OCI-LY7 (cell line): ENCODE measurements around the gene NIPBL. TPM values are rescaled to one million over a fixed set of nuclear protein-coding genes. Genes with fewer than 3 reads are reported as not detected.

ENCODE experiments used
- BruUV-seq: library from RNA; stranded (reverse); fragments of 400-500 nt; replicated peaks from 2 replicates; lab custom pipeline; 2021; lab: Mats Ljungman, UMichigan
- CTCF ChIA-PET: fragments of 300-600 bp; sonication (Branson Sonifier 250); formaldehyde crosslinking; loops from one replicate; lab custom pipeline; 2022; ENCODE audit warnings: antibody characterized with exemption; ENCODE audit not compliant: unreplicated experiment; lab: Charles Lee
- POLR2A ChIA-PET: fragments of 300-600 bp; sonication (Branson Sonifier 250); formaldehyde crosslinking; loops from one replicate; lab custom pipeline; 2022; ENCODE audit warnings: antibody characterized with exemption; lab: Charles Lee
- DNase-seq: peaks from one replicate; pipeline ENCODE4 v3.0.0-alpha.2; 2015; ENCODE audit warnings: low spot score
- H2AFZ ChIP-seq: fragments of 200-600 bp; sonication (generic), shearing (Covaris generic); 2 replicates; pipeline ENCODE4 v1.6.1; 2014; ENCODE audit warnings: mild to moderate bottlenecking, antibody characterized with exemption, low read length, moderate library complexity
- H3K27ac ChIP-seq: fragments of 200-600 bp; sonication (generic); 2 replicates; pipeline ENCODE4 v1.5.1; 2014; ENCODE audit warnings: mixed run types, low read depth, mild to moderate bottlenecking, moderate library complexity, low read length, inconsistent platforms; ENCODE audit not compliant: poor library complexity, severe bottlenecking
- H3K36me3 ChIP-seq: fragments of 200-600 bp; sonication (generic); 2 replicates; pipeline ENCODE4 v1.6.1; 2014; ENCODE audit warnings: mild to moderate bottlenecking, antibody characterized with exemption, low read length, moderate library complexity, mixed read lengths; ENCODE audit not compliant: insufficient read depth
- H3K4me1 ChIP-seq: fragments of 200-600 bp; sonication (generic); 2 replicates; pipeline ENCODE4 v1.5.1; 2014; ENCODE audit warnings: mild to moderate bottlenecking, low read length; ENCODE audit not compliant: insufficient read depth, poor library complexity, severe bottlenecking
- H3K4me2 ChIP-seq: fragments of 200-600 bp; sonication (generic); 2 replicates; pipeline ENCODE4 v1.6.1; 2014; ENCODE audit warnings: mild to moderate bottlenecking, low read length
- H3K4me3 ChIP-seq: fragments of 200-600 bp; sonication (generic); 2 replicates; pipeline ENCODE4 v1.5.1; 2014; ENCODE audit warnings: mild to moderate bottlenecking, low read depth, low read length; ENCODE audit not compliant: poor library complexity, severe bottlenecking
- H3K79me2 ChIP-seq: fragments of 200-600 bp; sonication (generic); 2 replicates; pipeline ENCODE4 v1.6.1; 2016; ENCODE audit warnings: low read depth, mild to moderate bottlenecking, low read length, moderate library complexity, mixed read lengths; ENCODE audit not compliant: insufficient read depth
- H3K9me2 ChIP-seq: fragments of 200-600 bp; sonication (generic); 2 replicates; pipeline ENCODE4 v1.6.1; 2016; ENCODE audit warnings: mild to moderate bottlenecking, low read length, mixed read lengths; ENCODE audit not compliant: insufficient read depth
- H3K9me3 ChIP-seq: fragments of 200-600 bp; sonication (generic); 2 replicates; pipeline ENCODE4 v1.6.1; 2014; ENCODE audit warnings: mild to moderate bottlenecking, mixed run types, low read length, mixed read lengths
- H4K20me1 ChIP-seq: fragments of 200-600 bp; sonication (generic); 2 replicates; pipeline ENCODE4 v1.6.1; 2014; ENCODE audit warnings: mild to moderate bottlenecking, antibody characterized with exemption, low read length, moderate library complexity, mixed read lengths; ENCODE audit not compliant: insufficient read depth
- CTCF ChIP-seq: fragments of 200-600 bp; sonication (generic); conservative IDR thresholded peaks from 2 replicates; pipeline ENCODE4 v1.5.1; 2014; ENCODE audit warnings: mild to moderate bottlenecking, antibody characterized with exemption, low read length, moderate library complexity, mixed read lengths
- EZH2phosphoT487 ChIP-seq: fragments of 200-600 bp; sonication (generic); IDR thresholded peaks from 2 replicates; pipeline ENCODE4 v1.6.1; 2018; ENCODE audit warnings: low read depth, borderline replicate concordance, mild to moderate bottlenecking, mixed run types, antibody characterized with exemption, low read length, moderate library complexity, mixed read lengths
- intact Hi-C: fragments of 100-400 bp; cut with micrococcal nuclease; formaldehyde crosslinking; loops from one replicate; pipeline ENCODE4 v1.10.0; 2022; ENCODE audit not compliant: unreplicated experiment
- total RNA-seq, 2 experiments: library from RNA; depleted of rRNA in 1 of 2; stranded (reverse); fragments of >200 nt in 1 of 2; shearing (Covaris generic) in 1 of 2; gene quantifications; 2 replicates each; pipeline ENCODE4 v1.2.3, GENCODE V29; 2014 to 2022

NIPBL gene
- total RNA-seq, 2 experiments from 2014 or later, result 24.9 to 56.1 TPM

- Histone ChIP-seq H3K9me2 (no peaks in the 10 kb centered on the region), H3K36me3 (peaks cover 9% of the 10 kb centered on the region; the same call in 1 of the 2 replicates), H3K9me3 (no peaks in the 10 kb centered on the region), H3K27ac (peak overlapping the region; percentile 91), H3K79me2 (peaks cover 96% of the 10 kb centered on the region), H3K4me2 (peak overlapping the region; percentile 77), H3K4me1 (peaks cover 38% of the 10 kb centered on the region), H3K4me3 (peak overlapping the region; percentile 82), H4K20me1 (peaks cover 69% of the 10 kb centered on the region), H2AFZ (no peak overlapping the region)
- intact Hi-C loops, result loop anchor here (5.0 to 10.0 kb wide), 5 partner anchors 64 to 1964 kb away; partner anchors contain the start of genes BRIX1 and RAD1
- ChIA-PET CTCF (no interaction called here), POLR2A (interaction anchor here (0.7 to 1.5 kb wide), 3 partner anchors 11 to 1575 kb away, joined by 3 to 5 read pairs (median 3); no protein-coding TSS in a partner anchor)
- TF ChIP-seq EZH2phosphoT487 (no peak), CTCF (no peak)
- no peak for DNase-seq
- no TSS peak for BruUV-seq
These were observed 2.0 kb downstream of the NIPBL start for GRCh38 chr5:36878392-36879082.

DNA sequence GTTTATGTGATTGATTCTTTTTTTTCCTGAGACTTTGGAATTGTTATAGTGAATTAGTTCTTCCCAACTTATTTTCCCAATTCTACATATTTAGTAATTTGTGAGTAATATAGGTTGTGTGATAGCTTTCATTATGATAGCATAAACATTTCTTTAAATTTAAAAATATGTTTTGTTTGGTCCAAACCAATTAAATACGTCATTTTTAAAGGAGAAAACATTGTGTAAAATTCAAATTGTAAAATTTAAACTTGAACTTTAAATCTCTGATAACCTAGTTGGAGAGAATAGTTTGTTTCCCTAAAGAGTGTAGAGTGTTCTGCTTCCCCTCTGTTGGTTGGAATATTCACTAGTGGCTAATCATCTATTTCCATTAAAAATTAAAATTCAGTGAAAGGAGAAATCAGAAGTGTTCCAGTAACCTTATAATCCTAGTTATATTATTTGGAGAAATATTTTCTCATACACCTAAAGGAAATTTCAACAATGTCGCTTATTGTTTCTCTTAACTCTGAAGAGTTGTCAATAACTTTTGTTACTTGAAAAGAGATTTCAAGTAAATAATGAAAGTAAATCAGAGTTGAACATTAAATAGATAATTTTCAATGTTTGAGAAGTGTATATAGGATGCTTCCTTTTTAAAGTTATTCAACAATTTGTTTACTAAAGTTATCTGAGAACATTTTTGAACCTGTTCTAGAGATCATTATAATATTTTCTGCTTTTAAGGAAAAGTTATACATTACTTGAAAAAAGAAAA lies 2.9 kb downstream of the NIPBL start:
- no peak for DNase-seq
- peak overlapping the region; percentile 77 for H3K4me2 ChIP-seq
- POLR2A ChIA-PET, result interaction anchor here (0.8 kb wide), 1 partner anchor 14 kb away, joined by 3 read pairs; no protein-coding TSS in a partner anchor
- no peaks in the 10 kb centered on the region for H3K9me2 ChIP-seq
- H3K27ac ChIP-seq, result no peak overlapping the region
- no peaks in the 10 kb centered on the region for H3K9me3 ChIP-seq
- H2AFZ ChIP-seq, result no peak overlapping the region
- H3K4me3 ChIP-seq, result peak overlapping the region; percentile 82
- TF ChIP-seq CTCF (no peak), EZH2phosphoT487 (no peak)
- peaks cover 33% of the 10 kb centered on the region for H3K4me1 ChIP-seq
- no TSS peak for BruUV-seq
- H3K79me2 ChIP-seq, result peaks cover 96% of the 10 kb centered on the region
- intact Hi-C loops, result loop anchor here (5.0 to 10.0 kb wide), 5 partner anchors 63 to 1965 kb away; partner anchors contain the start of genes BRIX1 and RAD1
- no peaks in the 10 kb centered on the region; the same call in 1 of the 2 replicates for H3K36me3 ChIP-seq
- H4K20me1 ChIP-seq, result peaks cover 66% of the 10 kb centered on the region
- CTCF ChIA-PET, result no interaction called here
